ENCODE data around the gene PTPRM.

DNA sequence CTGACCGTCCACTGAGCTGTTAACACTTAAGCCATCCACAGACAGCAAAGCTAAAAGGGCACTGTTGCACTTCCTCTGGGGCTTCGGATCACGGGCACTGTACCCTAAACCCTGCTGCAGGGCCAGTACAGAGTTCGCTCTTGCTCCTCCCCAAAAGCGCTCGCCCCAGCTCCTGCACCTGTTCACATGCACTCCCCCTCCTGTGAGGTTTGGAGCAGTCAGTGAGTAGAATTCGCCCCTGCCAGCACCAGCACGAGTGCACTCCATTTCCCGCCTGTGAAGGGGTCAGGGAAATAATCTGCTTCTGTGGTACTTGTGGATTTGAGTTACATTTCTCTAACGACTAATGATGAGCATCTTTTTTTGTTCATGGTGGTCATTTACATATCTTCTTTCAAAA, 158.8 kb downstream of the PTPRM start:
- TF ChIP-seq, protein P1, sequence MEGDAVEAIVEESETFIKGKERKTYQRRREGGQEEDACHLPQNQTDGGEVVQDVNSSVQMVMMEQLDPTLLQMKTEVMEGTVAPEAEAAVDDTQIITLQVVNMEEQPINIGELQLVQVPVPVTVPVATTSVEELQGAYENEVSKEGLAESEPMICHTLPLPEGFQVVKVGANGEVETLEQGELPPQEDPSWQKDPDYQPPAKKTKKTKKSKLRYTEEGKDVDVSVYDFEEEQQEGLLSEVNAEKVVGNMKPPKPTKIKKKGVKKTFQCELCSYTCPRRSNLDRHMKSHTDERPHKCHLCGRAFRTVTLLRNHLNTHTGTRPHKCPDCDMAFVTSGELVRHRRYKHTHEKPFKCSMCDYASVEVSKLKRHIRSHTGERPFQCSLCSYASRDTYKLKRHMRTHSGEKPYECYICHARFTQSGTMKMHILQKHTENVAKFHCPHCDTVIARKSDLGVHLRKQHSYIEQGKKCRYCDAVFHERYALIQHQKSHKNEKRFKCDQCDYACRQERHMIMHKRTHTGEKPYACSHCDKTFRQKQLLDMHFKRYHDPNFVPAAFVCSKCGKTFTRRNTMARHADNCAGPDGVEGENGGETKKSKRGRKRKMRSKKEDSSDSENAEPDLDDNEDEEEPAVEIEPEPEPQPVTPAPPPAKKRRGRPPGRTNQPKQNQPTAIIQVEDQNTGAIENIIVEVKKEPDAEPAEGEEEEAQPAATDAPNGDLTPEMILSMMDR (IDR thresholded peaks at IDR 0.05; ENCODE audit: low read depth, low read length): no peak
- TF ChIP-seq POLR2A (IDR thresholded peaks at IDR 0.05; ENCODE audit: extremely low read depth, insufficient read length): no peak
- TF ChIP-seq MYC (IDR thresholded peaks at IDR 0.05; ENCODE audit: low read depth, low read length): no peak
- TF ChIP-seq, protein P2, sequence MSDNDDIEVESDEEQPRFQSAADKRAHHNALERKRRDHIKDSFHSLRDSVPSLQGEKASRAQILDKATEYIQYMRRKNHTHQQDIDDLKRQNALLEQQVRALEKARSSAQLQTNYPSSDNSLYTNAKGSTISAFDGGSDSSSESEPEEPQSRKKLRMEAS (IDR thresholded peaks at IDR 0.05; ENCODE audit: low read depth, low read length): no peak
